ENCODE results near the gene CKAP2L.

CKAP2L gene

DNA sequence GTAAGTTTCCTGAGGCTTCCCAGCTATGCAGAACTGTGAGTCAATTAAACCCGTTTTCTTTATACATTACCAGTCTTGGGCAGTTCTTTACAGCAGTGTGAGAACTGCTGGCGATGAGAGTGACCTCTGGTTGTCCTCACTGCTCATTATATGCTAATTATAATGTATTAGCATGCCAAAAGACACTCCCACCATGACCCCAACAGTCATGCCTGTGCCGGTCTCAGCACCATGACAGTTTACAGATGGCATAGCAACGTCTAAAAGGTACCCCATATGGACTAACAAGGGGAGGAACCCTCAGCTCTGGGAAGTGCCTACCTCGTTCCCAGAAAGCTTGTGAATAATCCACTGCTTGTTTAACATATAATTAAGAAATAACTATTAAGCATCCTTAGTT is 28.0 kb upstream of the CKAP2L start:
- no peak for DNase-seq (ENCODE audit: low read depth, low spot score)

DNA sequence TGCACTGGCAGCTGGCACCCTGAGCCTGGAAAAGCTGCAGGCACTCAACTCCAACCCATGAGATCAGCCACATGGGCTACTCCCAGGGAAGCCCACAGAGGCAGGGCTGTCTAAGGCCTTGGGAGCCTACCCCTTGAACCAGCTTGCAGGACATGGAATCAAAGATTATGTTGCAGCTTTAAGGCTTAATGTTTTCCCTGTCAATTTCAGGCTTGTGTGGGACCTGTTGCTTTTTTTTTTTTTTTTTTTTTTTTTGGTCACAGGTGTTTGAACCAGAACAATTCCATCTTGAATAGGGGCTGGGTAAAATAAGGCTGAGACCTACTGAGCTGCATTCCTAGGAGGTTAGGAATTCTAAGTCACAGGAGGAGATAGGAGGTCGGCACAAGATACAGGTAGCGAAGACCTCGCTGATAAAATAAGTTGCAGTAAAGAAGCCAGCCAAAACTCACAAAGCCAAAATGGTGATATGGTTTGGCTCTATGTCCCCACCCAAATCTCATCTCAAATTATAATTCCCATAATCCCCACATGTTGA is 27.4 kb upstream of the CKAP2L start:
- no peak for DNase-seq (ENCODE audit: low read depth, low spot score)

DNA sequence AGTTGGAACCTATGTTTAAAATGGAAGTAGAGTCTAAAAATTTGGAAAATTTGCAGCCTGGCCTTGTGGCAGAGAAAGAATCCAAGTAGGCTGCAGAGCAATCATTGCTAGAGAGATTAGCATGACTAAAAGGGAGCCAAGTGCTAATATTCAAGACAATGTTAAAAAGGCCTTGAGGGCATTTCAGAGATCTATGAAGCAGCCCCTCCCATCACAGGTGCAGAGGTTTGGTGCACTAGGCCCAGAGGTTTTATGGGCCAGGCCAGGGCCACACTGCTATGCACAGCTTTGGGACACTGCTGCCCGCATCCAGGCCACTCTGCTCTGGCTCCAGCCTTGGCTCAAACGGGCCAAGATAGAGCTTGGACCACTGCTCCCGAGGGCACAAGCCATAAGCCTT is 26.6 kb upstream of the CKAP2L start:
- DNase-seq (ENCODE audit: low read depth, low spot score), result no peak

DNA sequence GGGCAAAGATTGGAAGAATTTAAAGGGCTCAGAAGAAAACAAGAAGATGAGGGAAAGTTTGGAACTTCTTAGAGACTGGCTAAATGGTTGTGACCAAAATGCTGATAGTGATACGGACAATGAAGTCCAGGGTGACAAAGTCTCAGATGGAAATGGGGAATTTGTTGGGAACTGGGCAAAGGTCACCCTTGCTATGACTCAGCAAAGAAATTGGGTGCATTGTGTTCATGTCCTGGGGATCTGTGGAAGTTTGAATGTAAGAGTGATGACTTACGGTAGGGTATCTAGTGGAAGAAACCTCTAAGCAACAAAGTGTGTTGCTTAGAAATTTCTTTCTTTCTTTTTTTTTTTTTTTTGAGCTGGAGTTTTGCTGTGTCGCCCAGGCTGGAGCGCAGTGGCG is 25.9 kb upstream of the CKAP2L start:
- DNase-seq (ENCODE audit: low read depth, low spot score), result no peak

DNA sequence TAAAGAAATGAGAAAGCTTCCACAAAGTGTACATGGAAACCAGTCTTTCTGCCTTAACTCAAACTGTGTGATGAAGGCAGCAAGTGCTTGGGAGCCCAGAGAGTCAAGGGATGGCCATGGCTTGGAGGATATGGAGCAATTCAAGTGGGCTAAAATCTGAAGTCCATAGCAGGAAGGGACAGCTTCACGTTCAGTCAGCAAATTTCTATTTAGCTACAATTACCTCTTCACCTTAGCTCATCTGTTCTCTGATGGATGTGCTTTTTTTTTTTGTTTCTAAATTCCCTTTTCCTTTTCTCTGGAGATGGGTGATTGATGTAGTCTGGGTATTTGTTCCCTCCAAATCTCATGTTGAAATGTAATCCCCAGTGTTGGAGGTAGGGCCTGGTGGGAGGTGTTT is 24.8 kb upstream of the CKAP2L start:
- no peak for DNase-seq (ENCODE audit: low read depth, low spot score)

DNA sequence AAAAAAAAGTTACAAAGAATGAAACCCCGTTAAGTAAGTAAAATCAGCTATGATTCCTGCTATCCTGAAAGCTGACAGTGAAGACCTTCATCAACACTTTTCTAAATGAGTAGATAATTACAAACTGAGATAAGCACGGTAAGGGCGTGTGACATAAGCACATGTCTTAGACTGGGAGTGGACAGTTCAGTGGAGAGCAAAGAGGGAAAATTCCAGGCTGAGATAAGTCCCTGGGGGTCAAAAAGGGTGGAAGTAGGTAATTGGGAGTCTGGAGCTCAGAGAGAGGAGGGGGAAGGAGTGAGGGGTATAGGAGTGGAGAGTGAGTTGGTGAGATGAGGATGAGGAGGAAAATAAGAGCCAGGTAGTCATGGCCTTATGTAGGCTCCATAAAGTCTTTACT is 24.2 kb upstream of the CKAP2L start:
- no peak for DNase-seq (ENCODE audit: low read depth, low spot score)

DNA sequence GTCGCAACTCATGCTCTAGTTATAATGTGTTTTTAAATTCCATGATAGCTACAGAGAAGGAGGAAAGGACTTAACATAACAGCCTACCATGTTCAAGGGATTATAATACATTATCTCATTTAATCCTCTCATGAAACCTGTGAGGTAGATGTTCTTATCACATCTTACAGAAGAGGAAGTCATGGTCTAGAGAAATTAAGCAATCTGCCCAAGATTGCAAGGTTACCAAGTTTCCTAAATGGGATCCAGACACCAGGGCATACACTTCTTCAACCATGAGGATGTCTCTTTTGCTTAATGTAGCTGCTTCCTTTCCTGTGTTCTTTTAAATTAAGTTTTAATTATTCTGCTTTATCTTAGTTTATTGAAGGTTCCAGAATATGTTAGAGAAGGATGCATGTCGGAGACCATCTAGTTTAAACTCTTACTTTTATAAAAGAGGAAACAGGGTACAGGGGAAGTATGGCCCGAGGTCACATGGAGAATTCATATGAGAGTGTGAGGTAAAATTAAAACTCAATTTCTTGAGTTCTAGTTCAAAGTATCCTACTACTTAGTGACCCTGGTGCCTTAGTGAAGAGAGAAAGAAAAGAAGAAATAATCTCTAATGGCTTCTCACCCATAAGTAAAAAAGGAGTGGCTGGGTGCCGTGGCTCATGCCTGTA is 23.5 kb upstream of the CKAP2L start:
- no peak for DNase-seq (ENCODE audit: low read depth, low spot score)

DNA sequence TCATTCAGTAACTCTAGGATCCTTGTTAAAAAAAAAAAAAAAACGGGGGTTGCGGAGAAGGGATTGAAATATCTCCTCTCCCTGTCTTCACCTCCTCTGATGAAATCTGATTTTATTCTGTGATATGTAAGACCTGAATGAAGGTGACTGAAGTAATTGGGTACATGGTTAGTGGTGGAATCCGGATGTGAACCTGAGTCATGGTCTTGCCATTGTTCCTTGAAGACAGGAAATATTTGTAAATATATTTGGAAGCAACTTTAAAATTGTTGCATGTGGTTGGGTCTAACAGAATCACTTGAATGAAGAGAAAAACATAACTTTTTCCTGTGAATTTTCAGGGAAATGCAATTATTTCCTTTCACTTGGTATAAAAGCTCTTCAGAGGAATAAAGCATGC is 22.9 kb upstream of the CKAP2L start:
- DNase-seq (ENCODE audit: low read depth, low spot score), result no peak

DNA sequence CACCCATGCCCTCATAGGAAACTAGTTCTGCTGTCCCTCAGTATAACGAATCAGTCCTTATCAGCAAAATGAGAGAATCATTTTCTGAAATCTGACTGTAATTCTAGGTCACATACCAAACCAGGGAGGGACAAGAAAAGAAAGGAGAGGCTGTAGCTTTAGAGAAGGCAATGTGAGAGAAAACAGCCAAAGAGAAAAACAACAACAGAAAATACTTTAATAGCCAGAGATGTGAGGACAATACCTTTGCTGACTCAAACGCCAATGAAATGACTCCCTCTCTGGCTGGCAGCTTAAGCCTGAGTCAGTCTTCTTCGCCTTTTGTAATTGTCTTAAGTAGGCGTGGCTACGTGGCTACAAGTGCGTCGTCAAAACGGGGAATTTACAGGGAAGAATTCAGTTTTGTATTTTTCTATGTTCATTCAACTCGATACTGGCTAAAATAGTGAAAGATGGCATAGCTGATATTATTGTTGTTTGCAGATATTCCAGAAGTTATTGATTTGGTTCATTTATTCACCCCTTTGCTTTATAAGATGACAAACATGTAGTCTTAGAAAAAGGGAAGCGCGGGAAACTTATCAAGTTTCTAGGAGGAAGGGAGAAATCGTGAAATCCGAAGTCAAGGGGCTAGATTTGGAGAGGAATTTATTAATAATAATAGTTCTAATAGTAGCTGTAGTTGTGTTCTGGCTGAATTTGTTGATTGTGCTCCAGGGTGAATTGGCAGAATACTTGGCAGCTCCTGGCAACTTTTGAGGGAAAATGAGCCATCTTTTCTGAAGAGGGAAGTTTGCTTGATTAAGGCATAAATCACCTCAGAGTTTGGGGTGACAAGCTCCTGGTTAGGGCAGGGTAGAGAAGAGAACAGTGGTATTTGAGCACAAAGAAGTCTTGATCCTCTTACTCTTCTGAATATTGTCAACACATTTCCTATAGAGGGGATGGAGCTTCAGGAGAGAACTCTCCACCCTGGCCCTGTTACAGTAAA is 20.1 kb upstream of the CKAP2L start, which contains the start of gene IL1A:
IL1A (minus strand) TSS at position 295 of the 991 bp plus-strand sequence. CDS start 723 bp downstream, outside the sequence.
- DNase-seq (ENCODE audit: low read depth, low spot score), result no peak

DNA sequence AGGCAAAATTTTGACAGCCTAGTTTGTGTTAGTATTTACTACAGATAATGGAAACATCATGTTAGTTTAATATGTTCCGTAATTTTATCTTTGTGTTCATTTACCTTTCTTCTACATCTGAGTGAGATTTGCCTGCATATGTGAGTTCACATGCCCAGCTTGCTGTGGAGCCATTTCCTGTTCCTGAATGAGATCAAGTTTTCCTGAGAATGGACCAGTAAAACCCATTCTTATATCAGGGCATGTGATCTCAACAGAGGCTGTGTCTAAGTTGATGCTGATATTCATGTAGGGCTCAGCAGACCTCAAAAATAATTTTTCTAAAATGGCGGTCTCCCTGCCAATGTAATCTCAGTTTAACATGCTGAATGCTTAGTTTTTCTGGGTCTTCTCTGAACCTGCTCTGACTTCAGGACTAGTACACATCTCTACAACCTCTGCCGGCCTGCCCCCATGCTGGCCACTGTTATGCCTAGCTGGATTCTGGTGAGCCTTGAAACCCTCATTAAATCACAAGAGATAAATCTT is 18.8 kb upstream of the CKAP2L start:
- DNase-seq (ENCODE audit: low read depth, low spot score), result no peak

DNA sequence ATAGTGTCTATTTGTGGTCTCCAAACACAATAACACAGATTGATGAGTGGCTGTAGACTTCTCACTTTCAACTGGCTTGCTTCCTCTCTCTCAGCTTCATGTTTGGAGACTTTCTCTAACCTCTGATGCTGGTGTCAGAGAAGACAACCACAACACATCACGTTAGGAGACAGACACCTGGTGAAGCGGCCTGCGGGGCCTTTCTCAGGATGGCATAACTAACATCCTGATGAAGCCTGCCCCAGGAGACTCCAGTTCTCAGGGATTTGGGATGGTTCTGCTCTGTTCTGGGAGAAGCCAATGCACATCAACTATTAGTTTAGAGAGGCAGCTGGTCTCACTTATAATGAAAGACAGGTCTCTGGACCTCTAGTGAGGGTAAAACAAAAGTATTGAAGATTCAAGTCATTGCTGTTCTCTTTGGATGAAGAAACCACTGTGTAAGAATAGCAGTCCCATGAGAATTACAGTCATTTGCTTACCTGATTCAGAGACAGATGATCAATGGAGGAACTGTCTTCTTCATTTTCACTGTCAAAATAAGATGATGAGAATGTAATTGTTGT is 17.9 kb upstream of the CKAP2L start:
- no peak for DNase-seq (ENCODE audit: low read depth, low spot score)

DNA sequence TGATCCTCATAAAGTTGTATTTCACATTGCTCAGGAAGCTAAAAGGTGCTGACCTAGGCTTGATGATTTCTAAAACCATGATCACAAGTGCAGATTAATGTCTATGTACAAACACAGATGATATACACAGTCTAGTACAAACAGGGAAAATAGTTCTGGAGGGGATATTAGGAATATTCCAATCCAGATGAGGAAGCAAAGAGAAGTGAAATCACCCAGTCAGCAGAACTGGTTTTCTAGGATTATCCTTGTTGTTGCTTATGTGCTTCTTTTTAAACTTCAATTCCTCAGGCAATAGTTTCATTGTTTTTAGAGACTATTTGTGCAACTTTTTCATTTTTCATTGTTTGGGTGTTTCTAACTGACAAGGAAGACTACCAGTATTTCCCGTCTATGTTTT is 15.2 kb upstream of the CKAP2L start:
- DNase-seq (ENCODE audit: low read depth, low spot score), result no peak

DNA sequence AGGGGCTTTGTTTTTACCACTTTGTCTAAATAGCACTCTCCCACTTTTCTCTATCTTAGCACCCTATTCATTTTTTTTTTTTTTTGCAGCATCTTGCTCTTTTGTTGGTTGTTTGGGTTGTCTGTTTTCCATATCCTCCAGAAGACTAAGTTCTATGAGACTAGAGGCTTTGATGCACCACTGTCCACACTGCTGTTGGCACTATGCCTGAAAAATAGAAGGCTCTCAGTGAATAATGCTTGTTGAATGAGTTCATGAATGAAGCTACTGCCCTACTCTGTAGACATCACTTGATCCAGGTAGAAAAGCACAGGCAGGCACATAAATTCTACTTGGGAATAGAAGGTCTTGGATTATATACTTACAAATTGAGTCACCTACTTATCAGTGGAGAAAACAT is 12.6 kb upstream of the CKAP2L start:
- no peak for DNase-seq (ENCODE audit: low read depth, low spot score)

DNA sequence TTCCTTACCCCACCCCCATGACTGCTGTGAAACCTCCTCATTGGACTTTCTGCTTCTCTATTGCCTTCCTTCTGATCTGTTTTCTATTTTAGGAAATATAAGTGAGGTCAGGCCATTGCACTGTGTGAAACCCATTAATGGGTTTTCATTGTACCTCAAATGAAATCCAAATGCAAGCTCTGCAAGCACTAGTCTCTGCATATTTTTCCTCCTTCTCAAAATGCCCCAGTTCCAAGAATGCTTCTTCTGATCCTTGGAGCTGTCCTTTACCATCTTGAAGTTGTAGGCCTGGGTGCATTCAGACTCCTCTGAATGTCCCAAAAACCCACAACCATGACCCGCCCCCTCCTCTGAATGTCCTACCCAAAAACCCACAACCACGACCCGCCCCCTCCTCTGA is 11.7 kb upstream of the CKAP2L start:
- no peak for DNase-seq (ENCODE audit: low read depth, low spot score)

DNA sequence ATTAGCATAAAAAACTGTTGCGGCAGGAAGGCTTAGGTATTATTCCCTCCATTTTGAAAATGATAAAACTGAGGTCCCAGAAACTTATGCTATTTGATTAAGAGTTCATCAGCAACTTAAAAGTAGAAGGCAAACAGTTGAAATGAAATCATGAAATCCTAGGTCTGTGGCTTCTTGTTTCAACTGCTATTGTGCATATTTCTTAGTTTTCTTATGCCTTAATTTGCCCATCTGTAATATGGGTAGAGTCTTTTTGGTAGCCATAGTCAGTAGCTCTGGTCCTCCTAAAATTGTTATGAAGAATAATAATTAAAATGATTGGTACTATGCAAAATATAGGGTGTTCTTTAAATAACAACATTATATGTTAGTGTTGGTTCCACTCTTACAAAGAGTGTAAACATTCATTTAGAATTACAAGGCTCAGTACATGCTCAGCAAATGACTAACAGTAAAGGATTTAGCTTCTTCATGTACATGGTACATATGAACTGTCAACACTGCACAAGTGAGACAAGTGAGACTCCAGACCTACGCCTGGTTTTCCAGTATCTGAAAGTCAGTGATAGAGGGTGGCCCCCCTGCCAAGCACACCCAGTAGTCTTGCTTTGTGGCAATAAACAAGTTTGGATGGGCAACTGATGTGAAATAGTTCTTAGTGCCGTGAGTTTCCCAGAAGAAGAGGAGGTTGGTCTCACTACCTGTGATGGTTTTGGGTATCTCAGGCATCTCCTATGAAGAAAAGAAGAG is 10.3 kb upstream of the CKAP2L start:
- DNase-seq (ENCODE audit: low read depth, low spot score), result no peak

DNA sequence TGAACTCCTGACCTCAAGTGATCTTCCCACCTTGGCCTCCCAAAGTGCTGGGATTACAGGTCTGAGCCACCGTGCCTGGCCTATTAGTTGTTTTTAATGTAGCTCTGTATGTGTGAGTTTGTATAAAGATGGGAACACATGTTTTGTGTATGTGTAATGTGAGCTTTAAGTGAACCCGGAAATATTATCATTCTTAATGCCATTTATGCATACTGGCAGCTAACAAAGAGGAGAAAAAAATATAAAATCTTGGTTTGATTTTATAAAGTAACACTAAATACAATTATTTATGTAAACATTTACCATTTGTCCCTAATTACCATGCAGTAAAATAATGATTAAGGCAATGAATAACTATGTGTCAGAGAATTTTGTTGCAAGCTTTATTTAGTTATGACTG is 9.1 kb upstream of the CKAP2L start:
- DNase-seq (ENCODE audit: low read depth, low spot score), result no peak

DNA sequence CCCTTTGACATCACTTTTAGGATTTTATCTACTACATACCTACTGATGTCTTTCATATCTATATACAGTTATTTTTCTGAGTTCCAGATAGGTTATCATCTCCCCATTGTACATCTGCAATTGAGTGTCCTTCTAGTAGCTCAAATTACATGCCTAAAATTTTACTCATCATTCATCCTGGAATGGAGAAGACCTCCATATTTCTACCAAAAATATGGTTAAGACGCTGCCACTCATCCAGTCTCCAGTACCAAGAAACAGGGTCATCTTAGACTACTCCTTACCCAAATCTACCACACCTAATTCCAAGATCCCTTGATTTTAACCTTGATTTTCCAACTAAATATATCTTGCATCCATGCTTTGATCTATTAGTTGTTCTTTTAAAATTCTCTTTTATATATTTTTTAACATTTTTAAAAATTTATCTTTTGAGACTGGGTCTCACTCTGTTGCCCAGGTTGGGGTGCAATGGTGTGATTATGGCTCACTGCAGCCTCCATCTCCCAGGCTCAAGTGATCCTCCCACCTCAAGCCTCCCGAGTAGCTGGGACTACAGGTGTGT is 8.6 kb upstream of the CKAP2L start:
- no peak for DNase-seq (ENCODE audit: low read depth, low spot score)

DNA sequence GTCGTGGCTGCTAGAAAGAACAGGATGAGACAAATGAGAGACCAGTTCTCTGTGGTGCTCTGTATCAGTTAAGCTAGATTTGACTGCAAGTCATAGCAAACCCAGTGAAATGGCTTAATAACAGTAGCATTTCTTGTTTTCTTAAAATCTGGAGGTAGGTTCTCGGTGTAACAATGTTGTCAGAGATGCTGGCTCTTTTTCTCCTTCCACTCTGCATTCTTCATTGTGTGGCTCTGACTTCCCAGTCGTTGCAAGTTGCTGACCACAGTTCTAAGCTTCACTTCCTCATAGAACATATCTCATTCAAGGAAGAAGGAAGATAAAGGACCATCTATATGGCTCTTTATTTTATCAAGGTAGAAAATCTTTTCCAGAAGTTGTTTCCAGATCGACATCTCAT is 7.9 kb upstream of the CKAP2L start:
- no peak for DNase-seq (ENCODE audit: low read depth, low spot score)

DNA sequence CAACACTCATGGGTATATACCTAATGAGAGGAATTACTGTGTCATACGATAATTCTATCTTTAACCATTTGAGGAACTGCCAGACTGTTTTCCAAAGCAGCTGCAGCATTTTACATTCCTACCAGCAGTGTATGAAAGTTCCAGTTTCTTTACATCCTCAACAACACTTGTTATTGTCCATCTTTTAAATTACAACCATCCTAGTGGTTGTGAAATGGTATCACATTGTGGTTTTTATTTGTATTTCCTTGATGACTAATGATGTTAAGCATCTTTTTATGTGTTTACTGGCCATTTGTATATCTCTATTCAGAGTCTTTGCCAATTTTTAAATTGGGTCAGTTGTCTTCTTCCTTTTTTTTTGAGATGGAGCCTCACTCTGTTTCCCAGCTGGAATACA is 4.0 kb upstream of the CKAP2L start:
- no peak for DNase-seq (ENCODE audit: low read depth, low spot score)

DNA sequence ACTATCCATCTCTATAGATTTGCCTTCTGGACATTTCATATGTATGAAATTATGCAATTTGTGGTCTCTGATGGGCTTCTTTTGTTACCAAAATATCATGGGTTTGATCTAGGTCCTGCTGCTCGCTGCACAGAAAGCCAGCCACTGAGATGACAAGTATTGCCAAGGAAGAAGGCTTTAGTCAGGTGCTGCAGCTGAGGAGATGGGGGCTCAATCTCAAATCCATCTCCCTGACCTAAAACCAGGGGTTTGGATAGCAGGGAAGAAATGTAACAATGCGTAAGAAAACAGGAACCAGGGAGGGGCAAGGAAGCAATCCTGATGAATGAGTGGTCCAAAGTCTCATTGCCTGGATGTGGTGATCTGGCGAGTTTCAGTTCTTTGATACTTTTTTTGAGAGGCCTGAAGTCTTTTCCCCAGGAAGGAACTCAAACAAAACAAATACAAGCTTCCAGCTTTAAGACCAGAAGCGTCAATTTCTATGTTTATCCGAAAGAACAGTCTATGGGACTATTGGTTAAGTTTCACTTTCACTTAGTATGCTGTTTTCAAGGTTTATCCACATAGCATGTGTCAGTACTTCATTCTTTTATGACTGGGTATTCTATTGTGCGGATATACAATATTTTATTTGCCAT is 3.4 kb upstream of the CKAP2L start:
- DNase-seq (ENCODE audit: low read depth, low spot score), result no peak

DNA sequence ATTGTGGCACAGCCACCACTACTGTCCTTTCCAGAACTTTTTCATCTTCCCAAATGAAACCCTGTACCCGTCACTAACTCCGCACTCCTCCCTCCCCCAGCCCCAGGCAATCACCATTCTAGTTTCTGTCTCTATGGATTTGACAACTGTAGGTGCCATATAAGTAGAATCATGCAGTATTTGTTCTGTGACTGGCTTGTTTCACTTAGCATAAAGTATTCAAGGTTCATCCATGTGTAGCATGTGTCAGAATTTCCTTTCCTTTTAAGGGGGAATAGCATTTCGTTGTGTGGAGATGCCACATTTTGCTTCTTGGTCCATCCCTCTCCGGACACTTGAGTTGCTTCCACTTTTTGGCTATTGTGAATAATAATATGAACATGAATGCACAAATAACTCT is 842 bp upstream of the CKAP2L start:
- no peak for DNase-seq (ENCODE audit: low read depth, low spot score)
